DMS 273 (cell line): ENCODE results near the gene COL12A1.
"Not testable (repeated sequence)": the region's sequence is repeated elsewhere in the genome, so short reads cannot be mapped to it uniquely, and the experiment has no call there.

Experiments
- DNase-seq: peaks from one replicate; lab custom pipeline; 2025; ENCODE audit not compliant: unreplicated experiment; lab: John Stamatoyannopoulos, UW

COL12A1 gene

GRCh38 chr6:75213112-75213511 lies 7.3 kb upstream of the COL12A1 start:
- no peak for DNase-seq

- no peak for DNase-seq
Measured at GRCh38 chr6:75211920-75212590, 6.2 kb upstream of the COL12A1 start.

DNA sequence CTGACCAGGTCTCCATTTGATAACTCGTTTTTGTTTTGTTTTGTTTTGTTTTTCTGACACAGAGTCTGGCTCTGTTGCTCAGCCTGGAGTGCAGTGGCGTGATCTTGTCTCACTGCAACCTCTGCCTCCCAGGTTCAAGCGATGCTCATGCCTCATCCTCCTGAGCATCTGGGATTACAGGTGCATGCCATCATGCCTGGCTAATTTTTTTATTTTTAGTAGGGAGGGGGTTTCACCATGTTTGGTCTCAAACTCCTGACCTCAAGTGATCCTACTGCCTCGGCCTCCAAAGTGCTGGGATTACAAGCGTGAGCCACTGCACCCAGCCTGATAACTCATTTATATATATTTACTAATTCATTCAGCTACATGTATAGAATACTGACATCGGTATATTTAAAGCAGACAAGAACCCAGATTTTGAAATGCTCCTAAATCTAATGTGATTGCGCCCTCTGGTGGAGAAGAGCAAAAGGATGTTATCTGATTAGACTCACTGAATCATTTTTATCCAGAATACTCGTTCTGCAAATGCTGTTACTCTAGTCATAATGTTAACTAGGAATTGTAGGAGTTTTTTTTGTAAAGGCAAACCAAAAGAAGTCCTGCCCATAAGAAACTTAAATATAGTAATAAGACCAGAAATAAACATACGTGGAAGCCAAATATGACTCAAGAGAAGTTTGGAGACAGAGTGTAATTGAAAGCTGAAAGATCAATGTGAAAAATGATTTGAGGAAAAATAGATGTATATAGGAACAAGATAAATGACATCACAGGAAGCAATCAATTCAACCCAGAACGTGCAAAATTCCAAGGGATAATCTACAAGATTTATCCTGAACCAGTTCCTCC lies 5.3 kb upstream of the COL12A1 start:
- DNase-seq = peak; percentile 84

- DNase-seq = no peak
Measured at GRCh38 chr6:75209184-75209723, 3.4 kb upstream of the COL12A1 start.

- peak; percentile 93 for DNase-seq
Measured at GRCh38 chr6:75208298-75209183, 2.7 kb upstream of the COL12A1 start.

DNA sequence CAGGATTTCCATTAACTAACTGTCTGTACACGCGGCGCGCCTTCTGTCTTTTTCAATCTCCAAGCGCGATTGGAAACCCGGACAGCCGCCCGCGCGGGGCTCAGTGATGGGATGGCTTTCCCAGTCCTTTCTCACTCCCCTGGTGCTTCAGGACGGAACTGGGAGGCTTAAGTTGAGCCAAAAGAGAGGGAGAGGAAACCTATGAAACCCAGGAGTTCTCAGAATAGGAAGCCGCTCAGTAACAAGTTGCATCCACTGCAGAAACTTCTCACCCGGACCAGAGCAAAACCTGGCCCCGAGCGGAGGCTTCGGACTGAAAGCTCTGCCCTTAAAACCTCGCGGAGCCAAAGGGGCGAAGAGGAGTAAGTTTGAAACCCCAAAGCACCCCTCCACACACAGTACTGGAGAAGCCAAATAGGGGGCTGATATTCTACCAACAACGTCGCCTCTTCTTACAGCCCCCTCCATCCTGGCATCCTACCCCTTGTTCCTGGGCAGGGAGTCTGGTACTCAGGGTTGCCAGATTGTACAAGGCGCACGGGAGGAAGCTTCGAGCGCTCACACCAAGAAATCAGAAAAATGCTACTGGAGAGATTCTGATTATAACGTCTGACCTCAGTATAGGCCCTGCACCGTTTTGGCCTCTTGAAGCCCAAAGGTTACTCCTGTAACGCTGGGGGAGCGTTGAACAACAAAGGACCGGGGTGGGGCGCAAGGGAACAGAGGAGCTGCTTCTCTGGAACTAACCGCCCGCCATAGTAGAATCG lies 906 bp upstream of the COL12A1 start:
- peak; percentile 32 for DNase-seq

DNA sequence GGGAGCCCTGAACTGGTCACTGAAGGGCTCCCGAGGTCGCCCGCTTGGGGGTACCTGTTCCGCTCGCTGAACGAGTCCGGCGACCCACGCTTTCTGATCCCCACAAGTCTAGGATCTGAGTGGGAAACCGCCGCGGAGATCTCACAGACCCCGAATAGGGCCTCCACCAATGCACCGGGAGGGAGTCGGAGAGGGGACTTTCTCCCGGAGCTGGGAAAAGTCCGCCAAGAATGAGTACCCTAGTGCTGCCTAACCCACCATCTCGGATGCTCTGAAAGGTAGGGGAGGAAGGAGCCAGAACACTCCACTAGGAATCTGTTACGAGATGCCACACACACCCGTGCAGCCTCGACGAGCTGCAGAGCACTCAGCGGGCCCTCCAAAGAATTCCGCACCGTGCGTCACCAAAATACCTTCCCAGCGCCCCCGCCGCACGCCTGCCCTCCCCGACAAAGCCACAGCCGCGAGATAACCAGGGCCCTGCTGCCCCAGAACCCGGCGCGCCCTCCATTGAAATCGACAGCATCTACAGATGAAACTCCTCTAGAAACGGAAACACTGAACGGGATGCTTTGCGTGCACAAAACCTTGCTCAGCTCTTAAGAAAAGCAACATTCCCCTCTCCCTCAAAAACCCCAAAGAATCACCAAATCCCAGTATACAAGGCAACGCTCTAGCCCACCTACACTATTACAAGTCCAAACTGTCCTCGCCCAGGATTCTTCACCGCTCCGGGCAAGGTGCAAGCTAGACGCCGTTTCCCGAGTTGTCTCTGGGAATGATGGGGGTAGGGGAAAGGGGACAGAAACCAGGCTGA lies 686 bp downstream of the COL12A1 start:
- peak; percentile 58 for DNase-seq

DNA sequence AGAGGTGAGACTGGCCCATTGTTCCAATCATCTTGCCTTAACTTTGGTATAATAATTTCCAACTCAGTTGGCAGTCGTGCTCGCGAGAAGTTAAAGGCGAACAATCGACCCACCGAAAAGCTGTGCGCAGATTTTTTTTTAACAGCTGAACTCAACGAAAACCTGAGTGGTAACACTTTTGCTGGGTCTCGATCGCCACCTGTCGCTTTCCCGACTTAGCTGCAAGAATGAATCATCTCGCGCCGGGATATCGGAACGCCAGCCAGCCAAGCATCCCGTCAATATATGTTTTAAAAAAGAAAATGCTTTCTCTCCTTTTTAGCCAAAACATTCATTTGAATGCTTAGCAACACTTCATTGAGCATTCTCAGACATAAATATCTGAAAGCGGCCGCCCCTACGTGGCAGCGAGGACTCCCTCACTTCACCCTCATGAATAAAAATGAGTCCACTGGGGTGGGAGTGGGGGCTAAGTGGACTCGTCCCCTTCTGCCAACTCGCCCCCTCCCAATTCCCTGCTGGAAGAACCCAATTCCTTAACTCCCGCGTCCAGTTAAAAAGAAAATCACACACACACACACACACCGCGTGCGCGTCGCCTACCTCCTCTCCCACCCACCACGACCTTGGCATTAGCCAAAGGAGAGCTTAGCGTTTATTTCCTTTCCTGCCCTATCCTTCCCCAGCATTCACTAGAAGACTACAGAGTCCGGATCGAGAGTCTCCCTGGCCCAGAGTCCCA lies 1.5 kb downstream of the COL12A1 start:
- peak; percentile 84 for DNase-seq

- DNase-seq = no peak
Measured at GRCh38 chr6:75203721-75204120, 2.1 kb downstream of the COL12A1 start.

DNA sequence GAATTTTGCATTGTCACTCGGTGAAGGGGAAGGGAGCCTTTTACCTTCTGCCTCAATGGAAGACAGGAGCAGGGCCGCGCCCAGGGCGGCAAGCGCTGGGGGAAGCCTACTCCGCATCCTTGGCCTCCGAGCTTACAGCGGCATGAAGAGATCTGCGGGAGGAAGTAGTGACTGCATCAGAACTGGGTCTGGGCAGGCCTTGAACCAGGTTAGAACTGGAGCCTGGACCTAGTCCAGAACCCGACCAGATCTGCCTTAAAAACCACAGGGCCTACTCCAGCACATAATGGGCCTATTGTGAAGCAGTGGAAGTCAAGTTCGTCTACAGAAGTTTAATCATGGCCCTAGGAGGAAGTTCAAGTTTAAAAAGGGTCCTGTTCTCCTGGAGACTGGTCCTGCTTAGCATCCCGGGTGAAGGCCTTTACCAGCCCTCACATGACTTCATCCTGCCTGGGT lies 3.1 kb downstream of the COL12A1 start:
- no peak for DNase-seq

- DNase-seq = peak; percentile 23
Measured at GRCh38 chr6:75201901-75202672, 3.8 kb downstream of the COL12A1 start.

DNA sequence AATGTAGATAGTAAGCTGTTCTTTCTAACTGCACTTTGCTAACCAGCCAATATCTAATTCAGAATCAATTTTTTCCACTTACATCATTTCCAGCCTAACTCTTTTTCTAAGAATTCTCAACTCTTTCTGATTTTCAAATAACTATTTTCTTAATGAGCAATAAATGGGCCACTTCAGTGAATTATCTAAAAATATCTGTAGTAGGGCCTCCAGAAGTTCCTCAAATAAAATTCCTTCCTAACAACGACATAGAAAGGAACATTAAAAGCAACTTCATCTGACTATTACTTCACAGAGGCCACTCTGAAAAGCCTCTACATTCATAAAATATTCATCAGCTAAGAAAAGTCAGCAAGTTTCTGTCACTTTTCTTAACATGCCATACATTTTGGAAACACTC lies 4.8 kb downstream of the COL12A1 start:
- DNase-seq = no peak

- DNase-seq = no peak
Measured at GRCh38 chr6:75199889-75200288, 6.0 kb downstream of the COL12A1 start.

- no peak for DNase-seq
Measured at GRCh38 chr6:75196081-75196687, 9.7 kb downstream of the COL12A1 start.

DNA sequence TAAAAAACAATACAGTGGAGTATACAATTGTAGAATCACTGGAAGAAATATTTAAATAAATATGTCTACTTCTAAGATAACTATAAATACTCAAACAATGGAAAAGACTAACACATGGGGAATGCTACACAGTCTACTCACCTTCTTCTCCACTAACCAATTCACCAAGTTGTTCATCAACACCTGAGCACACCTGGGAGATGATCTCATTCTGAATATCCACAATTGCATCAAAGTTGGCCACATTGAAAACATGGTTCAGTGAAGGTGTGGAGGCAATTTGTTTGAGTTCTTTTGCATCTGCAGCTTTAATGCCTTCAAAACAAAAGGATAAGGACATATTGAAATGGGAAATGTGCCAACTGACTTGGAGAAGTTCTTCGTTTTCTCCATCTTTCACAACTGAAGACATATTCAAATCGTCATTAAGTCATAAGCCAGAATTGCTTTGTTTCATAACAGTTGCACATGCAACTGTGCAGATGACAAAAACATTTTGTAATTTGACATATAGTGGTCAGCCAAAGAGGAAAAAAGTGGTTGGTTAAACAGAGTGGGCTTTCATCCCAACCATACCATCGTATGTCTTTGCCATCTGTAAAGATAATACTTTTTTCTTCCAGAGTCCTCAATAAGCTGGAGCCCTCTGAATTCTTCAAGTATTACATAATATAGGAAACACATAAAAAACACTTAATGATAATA lies 17.5 kb downstream of the COL12A1 start:
- DNase-seq = no peak

- DNase-seq = not testable (repeated sequence)
Measured at GRCh38 chr6:75186581-75186980, 19.3 kb downstream of the COL12A1 start.

DNA sequence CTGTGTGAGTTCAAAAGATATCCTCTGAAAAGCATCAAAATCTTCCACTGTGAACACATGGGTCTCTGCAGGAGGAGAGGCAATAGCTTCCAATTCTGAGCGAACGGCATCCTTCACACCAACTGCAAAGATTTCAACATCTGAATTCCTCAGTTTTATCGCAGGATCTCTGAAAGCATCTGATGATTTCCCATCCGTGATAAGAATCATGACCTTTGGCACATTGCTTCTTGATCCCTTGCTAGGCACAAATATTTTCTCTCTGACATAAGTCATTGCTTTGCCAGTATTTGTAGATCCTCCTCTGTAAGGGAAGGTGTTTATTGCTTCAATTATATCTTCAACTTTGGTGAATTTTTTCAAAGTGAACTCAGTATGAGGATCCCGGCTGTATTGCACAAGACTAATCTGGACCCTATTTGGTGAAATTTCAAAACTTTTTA lies 22.7 kb downstream of the COL12A1 start:
- no peak for DNase-seq
